Skeletal muscle tissue (tissue), 4 donors: Measurements from ENCODE around the gene SERPINB10. TPM values are rescaled to one million over a fixed set of nuclear protein-coding genes. Genes with fewer than 3 reads are reported as not detected.

Source experiments
- H3K27ac ChIP-seq: one replicate; pipeline ENCODE4 v1.7.0; 2013; ENCODE audit warnings: mild to moderate bottlenecking, low read depth, low read length, inconsistent platforms
- H3K27me3 ChIP-seq, 3 donors: one replicate each; pipeline ENCODE4 v1.7.0; 2013; ENCODE audit warnings: low read length in 3 of 3; ENCODE audit not compliant: control insufficient read depth in 3 of 3, insufficient read depth in 3 of 3
- H3K36me3 ChIP-seq, 3 donors: one replicate each; pipeline ENCODE4 v1.7.0; 2013; ENCODE audit warnings: low read length in 3 of 3; ENCODE audit not compliant: control insufficient read depth in 3 of 3, insufficient read depth in 3 of 3
- H3K4me1 ChIP-seq, 3 donors: one replicate each; pipeline ENCODE4 v1.7.0; 2013; ENCODE audit warnings: low read length in 3 of 3, mild to moderate bottlenecking in 3 of 3; ENCODE audit not compliant: control insufficient read depth in 3 of 3, insufficient read depth in 3 of 3
- H3K4me3 ChIP-seq, 3 donors: one replicate each; pipeline ENCODE4 v1.7.0; 2013; ENCODE audit warnings: low read length in 3 of 3
- H3K9ac ChIP-seq, 3 donors: one replicate each; pipeline ENCODE4 v1.7.0; 2013; ENCODE audit warnings: low read length in 3 of 3, mild to moderate bottlenecking in 3 of 3, moderate library complexity in 2 of 3, low read depth in 1 of 3
- H3K9me3 ChIP-seq, 3 donors: one replicate each; pipeline ENCODE4 v1.7.0; 2013; ENCODE audit warnings: low read length in 3 of 3; ENCODE audit not compliant: control insufficient read depth in 3 of 3
- total RNA-seq: library from RNA; depleted of rRNA; stranded (reverse); fragments of >200 nt; gene quantifications from one replicate; pipeline ENCODE4 v1.2.3, GENCODE V29; 2014
- donor health status: Osteomylitis.

Gene SERPINB10
- total RNA-seq, 1 donor from 2014 or later: 1.0 TPM

- no peak overlapping the region for H3K27ac ChIP-seq
- H3K9ac ChIP-seq: no peak overlapping the region
- H3K9me3 ChIP-seq: no peaks in the 10 kb centered on the region
- H3K27me3 ChIP-seq: no peaks in the 10 kb centered on the region
- H3K4me3 ChIP-seq: no peak overlapping the region
- no peaks in the 10 kb centered on the region for H3K4me1 ChIP-seq
- no peaks in the 10 kb centered on the region for H3K36me3 ChIP-seq
Measured at GRCh38 chr18:63890950-63891304, 16.8 kb upstream of the SERPINB10 start.

DNA sequence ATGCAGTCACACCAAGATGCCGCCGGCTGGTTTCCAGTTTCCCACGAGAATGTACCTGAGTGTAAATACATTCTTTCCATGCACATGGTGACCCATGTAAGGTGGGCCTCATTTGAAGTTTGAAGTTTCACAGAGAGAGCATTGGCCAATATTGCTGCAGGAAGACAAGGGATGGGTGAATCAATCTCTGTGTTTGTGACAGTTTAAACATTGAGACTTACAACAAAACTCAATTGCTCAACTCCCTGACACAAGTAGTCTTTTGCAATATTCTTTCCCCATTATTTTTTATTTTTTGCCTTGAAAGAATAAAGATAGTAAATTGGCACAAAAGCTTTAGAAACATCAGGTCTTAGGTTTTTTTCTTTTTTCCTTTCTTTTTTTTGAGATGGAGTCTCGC lies 15.2 kb upstream of the SERPINB10 start:
- Histone ChIP-seq H3K9ac (no peak overlapping the region), H3K36me3 (no peaks in the 10 kb centered on the region), H3K27me3 (no peaks in the 10 kb centered on the region), H3K4me1 (no peaks in the 10 kb centered on the region), H3K4me3 (no peak overlapping the region), H3K27ac (no peak overlapping the region), H3K9me3 (no peaks in the 10 kb centered on the region)

- H3K27ac ChIP-seq: no peak overlapping the region
- H3K36me3 ChIP-seq: no peaks in the 10 kb centered on the region
- H3K9ac ChIP-seq: no peak overlapping the region
- H3K4me3 ChIP-seq: no peak overlapping the region
- H3K9me3 ChIP-seq: no peaks in the 10 kb centered on the region
- H3K27me3 ChIP-seq: no peaks in the 10 kb centered on the region
- H3K4me1 ChIP-seq: no peaks in the 10 kb centered on the region
Measured at GRCh38 chr18:63894106-63894772, 13.5 kb upstream of the SERPINB10 start.

DNA sequence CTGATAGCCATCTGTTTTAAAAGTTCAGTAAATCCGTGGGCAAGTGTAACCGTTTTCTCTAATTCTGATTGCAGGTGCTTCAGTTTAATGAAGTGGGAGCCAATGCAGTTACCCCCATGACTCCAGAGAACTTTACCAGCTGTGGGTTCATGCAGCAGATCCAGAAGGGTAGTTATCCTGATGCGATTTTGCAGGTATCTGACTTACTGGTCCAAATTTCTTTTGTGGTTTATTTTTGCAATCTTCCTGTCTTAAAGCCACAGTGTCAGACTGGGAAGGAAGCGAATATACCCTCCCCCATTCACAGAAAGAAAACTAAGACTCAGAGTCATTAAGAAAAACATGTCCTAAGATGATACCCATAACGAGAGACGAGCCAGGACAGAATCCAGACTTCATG lies 12.6 kb upstream of the SERPINB10 start:
- no peaks in the 10 kb centered on the region for H3K9me3 ChIP-seq
- no peak overlapping the region for H3K4me3 ChIP-seq
- H3K4me1 ChIP-seq: no peaks in the 10 kb centered on the region
- no peaks in the 10 kb centered on the region for H3K27me3 ChIP-seq
- no peaks in the 10 kb centered on the region for H3K36me3 ChIP-seq
- no peak overlapping the region for H3K27ac ChIP-seq
- H3K9ac ChIP-seq: no peak overlapping the region

DNA sequence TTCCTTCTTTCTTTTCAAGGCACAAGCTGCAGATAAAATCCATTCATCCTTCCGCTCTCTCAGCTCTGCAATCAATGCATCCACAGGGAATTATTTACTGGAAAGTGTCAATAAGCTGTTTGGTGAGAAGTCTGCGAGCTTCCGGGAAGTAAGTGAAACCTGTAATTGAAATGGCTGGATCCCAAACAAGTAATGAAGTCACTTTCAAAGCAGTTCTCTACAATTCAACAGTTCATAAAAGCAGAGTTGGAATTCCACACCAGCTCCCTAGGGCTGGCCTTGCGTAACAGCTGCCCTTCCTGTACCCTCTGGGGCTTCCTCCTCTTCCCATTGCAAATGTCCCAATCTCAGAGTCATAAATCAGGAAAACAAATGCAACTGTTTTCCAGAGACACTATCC lies 10.7 kb upstream of the SERPINB10 start:
- Histone ChIP-seq H3K4me3 (no peak overlapping the region), H3K9me3 (no peaks in the 10 kb centered on the region), H3K27me3 (no peaks in the 10 kb centered on the region), H3K36me3 (no peaks in the 10 kb centered on the region), H3K27ac (no peak overlapping the region), H3K9ac (no peak overlapping the region), H3K4me1 (no peaks in the 10 kb centered on the region)

GRCh38 chr18:63899206-63899605 lies 8.6 kb upstream of the SERPINB10 start:
- Histone ChIP-seq H3K36me3 (no peaks in the 10 kb centered on the region), H3K9ac (no peak overlapping the region), H3K27ac (no peak overlapping the region), H3K9me3 (no peaks in the 10 kb centered on the region), H3K4me1 (no peaks in the 10 kb centered on the region), H3K27me3 (no peaks in the 10 kb centered on the region), H3K4me3 (no peak overlapping the region)

GRCh38 chr18:63903851-63904570 lies 3.7 kb upstream of the SERPINB10 start:
- Histone ChIP-seq H3K36me3 (no peaks in the 10 kb centered on the region), H3K4me1 (no peaks in the 10 kb centered on the region), H3K27me3 (no peaks in the 10 kb centered on the region), H3K27ac (no peak overlapping the region), H3K4me3 (no peak overlapping the region), H3K9ac (no peak overlapping the region), H3K9me3 (no peaks in the 10 kb centered on the region)

GRCh38 chr18:63904694-63905093 lies 3.1 kb upstream of the SERPINB10 start:
- Histone ChIP-seq H3K27me3 (no peaks in the 10 kb centered on the region), H3K36me3 (no peaks in the 10 kb centered on the region), H3K4me3 (no peak overlapping the region), H3K4me1 (no peaks in the 10 kb centered on the region), H3K27ac (no peak overlapping the region), H3K9ac (no peak overlapping the region), H3K9me3 (no peaks in the 10 kb centered on the region)

DNA sequence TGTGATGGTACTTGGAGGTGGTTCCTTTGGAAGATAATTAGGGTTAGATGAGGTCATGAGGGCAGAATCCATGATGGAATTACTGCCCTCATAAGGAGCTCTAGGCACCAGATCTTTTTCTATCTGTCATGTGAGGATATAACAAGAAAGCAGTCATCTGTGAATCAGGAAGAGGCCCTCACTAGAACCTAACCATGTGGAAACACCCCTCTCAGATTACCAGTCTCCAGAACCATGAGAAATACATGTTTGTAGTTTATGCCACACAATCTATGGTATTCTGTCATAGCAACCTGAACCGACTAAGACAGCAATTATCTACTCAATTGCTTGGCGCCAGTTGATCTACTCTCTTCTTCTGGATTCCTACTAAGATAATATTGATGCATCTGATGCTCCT lies 2.4 kb upstream of the SERPINB10 start:
- no peaks in the 10 kb centered on the region for H3K27me3 ChIP-seq

GRCh38 chr18:63906056-63906455 lies 1.7 kb upstream of the SERPINB10 start:
- H3K27me3 ChIP-seq: no peaks in the 10 kb centered on the region
- H3K9ac ChIP-seq: no peak overlapping the region
- H3K9me3 ChIP-seq: no peaks in the 10 kb centered on the region
- no peak overlapping the region for H3K4me3 ChIP-seq
- H3K36me3 ChIP-seq: no peaks in the 10 kb centered on the region
- H3K4me1 ChIP-seq: no peaks in the 10 kb centered on the region
- H3K27ac ChIP-seq: no peak overlapping the region

More for the DNA sequence above, 2.4 kb upstream of the SERPINB10 start:
- no peak overlapping the region for H3K9ac ChIP-seq
- no peaks in the 10 kb centered on the region for H3K36me3 ChIP-seq
- H3K4me3 ChIP-seq: no peak overlapping the region
- H3K9me3 ChIP-seq: no peaks in the 10 kb centered on the region
- H3K4me1 ChIP-seq: no peaks in the 10 kb centered on the region
- H3K27ac ChIP-seq: no peak overlapping the region
